IPS-NIHi7 (cell line): ENCODE results near the gene PGS1.

Experiments
- DNase-seq: peaks from one replicate; pipeline ENCODE4 v3.0.0; 2012; ENCODE audit warnings: mixed read lengths; ENCODE audit errors: extremely low spot score

The PGS1 gene

GRCh38 chr17:78346605-78347250 lies 31.7 kb upstream of the PGS1 start:
- DNase-seq, result no peak

GRCh38 chr17:78347453-78347852 lies 31.0 kb upstream of the PGS1 start:
- DNase-seq, result no peak

GRCh38 chr17:78348055-78348770 lies 30.2 kb upstream of the PGS1 start:
- DNase-seq, result no peak

- DNase-seq, result no peak
Measured at GRCh38 chr17:78349891-78350642, 28.4 kb upstream of the PGS1 start.

GRCh38 chr17:78351449-78352006 lies 26.9 kb upstream of the PGS1 start:
- no peak for DNase-seq

GRCh38 chr17:78353834-78354233 lies 24.6 kb upstream of the PGS1 start:
- DNase-seq, result no peak

- DNase-seq, result no peak
Measured at GRCh38 chr17:78355045-78355641, 23.3 kb upstream of the PGS1 start.

GRCh38 chr17:78355701-78356100 lies 22.7 kb upstream of the PGS1 start:
- DNase-seq, result no peak

GRCh38 chr17:78356101-78356713 lies 22.2 kb upstream of the PGS1 start:
- DNase-seq, result no peak

- no peak for DNase-seq
Measured at GRCh38 chr17:78357177-78357586, 21.3 kb upstream of the PGS1 start.

- DNase-seq, result no peak
Measured at GRCh38 chr17:78357672-78358537, 20.5 kb upstream of the PGS1 start.

GRCh38 chr17:78358538-78359320 lies 19.7 kb upstream of the PGS1 start:
- DNase-seq, result no peak

GRCh38 chr17:78359321-78359996 lies 19.0 kb upstream of the PGS1 start:
- no peak for DNase-seq

- peak; percentile 85 for DNase-seq
Measured at GRCh38 chr17:78359997-78360370, 18.5 kb upstream of the PGS1 start, which contains the start of gene SOCS3. Gene SOCS3, minus strand, starts transcription at chr17:78360077. Its CDS starts 982 bp downstream, at chr17:78359095.

- DNase-seq, result peak; percentile 87
Measured at GRCh38 chr17:78360371-78361224, 17.9 kb upstream of the PGS1 start.

- DNase-seq, result no peak
Measured at GRCh38 chr17:78361225-78361701, 17.2 kb upstream of the PGS1 start.

GRCh38 chr17:78362232-78362631 lies 16.2 kb upstream of the PGS1 start:
- DNase-seq, result no peak

- no peak for DNase-seq
Measured at GRCh38 chr17:78362671-78363070, 15.8 kb upstream of the PGS1 start.
